Hindlimb muscle (tissue), 1 donor: Measurements from ENCODE around the gene ELP1. TPM values are rescaled to one million over a fixed set of nuclear protein-coding genes. Genes with fewer than 3 reads are reported as not detected.

Experiments
- polyA plus RNA-seq: library from polyadenylated mRNA; unstranded; fragments of 120-200 nt; gene quantifications from one replicate; pipeline ENCODE4 v1.2.1, GENCODE V29; 2013; ENCODE audit not compliant: insufficient read length

Gene ELP1
- polyA plus RNA-seq, 1 donor = 32.9 TPM

Other genes with a start within 250 kb of the ELP1 start
- not detected for gene ACTL7B, start 78.1 kb downstream of the ELP1 start, polyA plus RNA-seq
- not detected for gene ACTL7A, start 71.9 kb downstream of the ELP1 start, polyA plus RNA-seq
- gene ABITRAM, start 276 bp upstream of the ELP1 start, polyA plus RNA-seq = 12.2 TPM
- 20.7 TPM for gene CTNNAL1, start 79.4 kb upstream of the ELP1 start, polyA plus RNA-seq
- gene TMEM245, start 185.8 kb upstream of the ELP1 start, polyA plus RNA-seq = 37.3 TPM
- gene FRRS1L, start 233.1 kb upstream of the ELP1 start, polyA plus RNA-seq = 0.76 TPM